Stimulated activated CD8-positive, alpha-beta memory T cell treated with anti-CD3 and anti-CD28 coated beads, Interleukin-4, amount 100 ng/mL, for 24 hours (primary cell): ENCODE data around the gene SUPT4H1.

ENCODE experiments used
- DNase-seq: peaks from one replicate; pipeline ENCODE4 v3.0.0-alpha.2; 2020; ENCODE audit warnings: low read depth

Gene SUPT4H1

DNA sequence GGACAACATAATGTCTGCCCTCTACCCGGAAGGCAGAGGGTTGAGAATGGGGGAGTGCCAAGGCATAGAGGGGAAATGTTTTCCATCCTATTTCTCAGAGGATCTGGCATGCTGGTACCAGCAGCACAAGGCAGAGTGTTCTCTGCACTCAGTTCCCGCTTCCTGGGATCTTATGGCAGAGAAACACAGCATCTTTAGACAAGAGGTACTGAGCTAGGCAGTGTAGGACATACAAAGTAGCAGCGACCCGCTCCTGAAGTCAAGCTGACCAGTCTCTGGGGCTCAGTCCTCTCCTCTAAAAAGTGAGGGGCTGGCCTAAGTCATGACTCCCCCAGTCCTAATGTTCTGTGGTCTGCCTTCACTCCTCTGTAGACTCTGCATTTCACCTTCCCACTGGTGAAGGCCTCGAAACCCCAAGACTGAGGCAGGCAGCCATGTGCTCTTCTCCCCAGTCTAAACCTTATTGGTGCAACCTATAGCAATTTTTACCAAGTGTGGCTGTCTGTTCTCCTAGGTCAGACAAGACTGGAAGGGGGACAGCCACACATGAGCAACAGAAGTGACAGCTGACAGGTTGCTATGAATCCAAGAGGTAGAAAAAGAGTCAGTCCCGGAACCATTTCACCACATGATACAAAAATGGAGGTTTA, 12.1 kb downstream of the SUPT4H1 start:
- DNase-seq: no peak

DNA sequence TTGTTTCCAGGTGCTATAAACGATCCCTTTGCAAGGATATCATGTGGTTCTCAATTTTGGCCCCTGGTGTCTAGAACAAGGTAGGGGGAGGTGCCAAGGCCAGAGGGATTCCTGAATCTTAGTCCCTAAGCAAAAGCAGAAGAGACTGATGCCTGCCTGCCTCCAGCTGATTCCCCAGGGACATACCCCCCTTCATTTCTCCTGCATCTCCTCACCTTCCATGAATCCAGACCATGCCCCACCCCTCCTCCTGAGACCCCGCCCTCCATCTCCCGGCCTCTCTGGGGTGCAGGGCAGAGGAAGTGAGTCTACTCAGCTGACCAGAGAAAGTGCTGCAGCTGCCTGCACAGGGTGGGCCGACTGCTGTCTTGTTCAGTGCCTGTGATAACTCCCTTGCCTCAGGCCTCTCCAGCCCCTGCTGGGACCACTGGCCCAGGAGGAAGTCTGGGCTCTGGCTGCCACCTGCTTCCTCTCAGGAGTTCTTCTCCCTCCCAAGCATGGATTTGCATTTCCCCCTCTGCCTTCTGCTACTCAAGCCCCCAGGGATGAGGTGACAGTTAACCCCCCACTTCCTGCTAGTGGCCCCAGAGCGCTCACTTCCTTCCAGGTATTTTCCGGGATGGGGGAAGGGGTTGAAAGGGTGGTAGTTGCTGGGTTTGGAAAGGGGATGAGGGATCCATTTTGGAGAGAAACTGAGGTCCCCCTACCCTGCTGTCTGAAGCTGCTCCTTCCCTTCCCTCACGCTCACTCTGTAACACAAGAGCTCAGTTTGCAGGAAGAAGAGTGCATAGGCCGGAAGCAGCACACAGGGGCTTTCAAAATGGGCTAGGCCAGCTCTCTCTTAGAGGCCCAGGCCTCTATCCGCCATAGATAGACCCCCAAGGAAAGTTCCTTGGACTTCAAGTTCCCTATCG, 12.9 kb downstream of the SUPT4H1 start:
- peak; percentile 67 for DNase-seq

DNA sequence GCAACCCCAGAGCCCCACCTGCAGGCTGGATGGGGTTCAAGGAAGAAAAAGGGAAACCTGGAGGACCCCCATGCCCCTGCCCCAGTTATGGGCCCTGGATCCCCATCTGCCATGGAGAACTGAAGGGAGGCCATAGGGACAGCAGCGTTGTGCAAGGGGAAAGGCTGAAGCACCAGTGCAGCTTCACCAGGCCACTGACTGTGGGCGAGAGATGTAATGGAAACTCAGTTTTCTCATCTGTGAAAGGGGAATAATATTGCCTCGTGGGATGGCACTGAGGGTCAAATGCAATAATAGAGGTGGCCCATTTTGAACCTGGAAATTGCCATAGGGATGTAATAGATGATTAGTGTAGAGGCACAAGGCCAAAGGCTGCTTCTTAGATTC, 13.6 kb downstream of the SUPT4H1 start:
- DNase-seq: no peak

DNA sequence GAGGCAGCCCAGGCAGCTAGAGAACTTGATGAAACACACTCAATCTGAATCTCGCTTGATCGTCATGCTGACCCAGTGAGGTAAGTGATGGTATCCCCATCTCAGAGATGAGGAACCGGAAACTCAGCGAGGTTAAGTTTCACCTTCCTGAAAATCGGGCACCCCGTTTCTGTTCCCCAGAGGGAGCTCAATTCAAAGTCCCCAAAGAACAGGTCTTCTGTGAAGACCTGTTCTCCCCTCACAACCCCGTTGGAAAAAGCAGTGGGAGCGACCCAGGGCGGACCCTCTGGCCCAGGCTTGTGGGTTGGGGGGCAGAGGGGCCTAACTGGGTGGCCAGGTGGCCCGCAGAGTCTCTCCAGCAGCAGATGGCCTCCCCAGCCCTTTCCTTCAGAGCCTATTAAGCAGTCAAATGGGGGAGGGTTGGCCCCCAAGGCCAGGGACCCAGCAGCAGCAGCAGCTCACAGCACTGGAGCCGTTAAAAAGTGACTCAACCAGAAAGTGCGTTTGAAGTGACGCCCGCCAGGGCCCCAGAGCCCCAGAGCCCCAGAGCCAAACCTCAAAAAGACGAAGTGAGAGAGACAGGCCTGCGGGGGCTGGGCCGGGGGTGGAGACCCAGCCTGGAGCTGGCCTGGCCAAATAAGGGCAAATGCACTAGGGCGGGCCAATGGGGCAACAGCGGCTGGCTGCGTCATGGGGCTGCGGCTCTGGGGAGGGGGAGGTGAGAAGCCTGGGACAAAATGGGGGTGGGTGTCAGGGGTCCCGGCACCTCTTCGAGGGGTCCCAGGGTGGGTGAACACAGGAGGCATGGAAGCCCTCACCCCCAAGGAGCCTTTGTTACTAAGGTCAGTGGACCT, 14.2 kb downstream of the SUPT4H1 start:
- peak; percentile 92 for DNase-seq

DNA sequence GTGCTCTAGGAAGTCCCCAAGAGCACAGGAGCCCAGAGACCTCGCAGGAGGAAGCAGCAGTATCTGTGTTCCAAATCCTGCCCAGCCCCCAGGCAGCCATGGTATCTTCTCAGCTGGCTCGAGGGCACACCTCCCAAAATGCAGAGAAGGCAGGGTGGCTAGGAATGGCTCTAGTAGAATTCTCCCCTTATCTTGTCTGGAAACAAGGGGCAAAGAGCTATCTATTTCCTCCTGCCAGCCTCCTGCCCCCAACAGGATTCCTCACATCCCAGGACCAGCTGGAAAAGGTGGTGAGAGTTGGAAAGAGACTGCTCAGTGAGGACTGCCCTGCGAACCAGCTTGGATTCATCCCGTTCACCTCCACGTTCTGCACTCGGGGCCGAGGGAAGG, 14.8 kb downstream of the SUPT4H1 start:
- peak; percentile 46 for DNase-seq

DNA sequence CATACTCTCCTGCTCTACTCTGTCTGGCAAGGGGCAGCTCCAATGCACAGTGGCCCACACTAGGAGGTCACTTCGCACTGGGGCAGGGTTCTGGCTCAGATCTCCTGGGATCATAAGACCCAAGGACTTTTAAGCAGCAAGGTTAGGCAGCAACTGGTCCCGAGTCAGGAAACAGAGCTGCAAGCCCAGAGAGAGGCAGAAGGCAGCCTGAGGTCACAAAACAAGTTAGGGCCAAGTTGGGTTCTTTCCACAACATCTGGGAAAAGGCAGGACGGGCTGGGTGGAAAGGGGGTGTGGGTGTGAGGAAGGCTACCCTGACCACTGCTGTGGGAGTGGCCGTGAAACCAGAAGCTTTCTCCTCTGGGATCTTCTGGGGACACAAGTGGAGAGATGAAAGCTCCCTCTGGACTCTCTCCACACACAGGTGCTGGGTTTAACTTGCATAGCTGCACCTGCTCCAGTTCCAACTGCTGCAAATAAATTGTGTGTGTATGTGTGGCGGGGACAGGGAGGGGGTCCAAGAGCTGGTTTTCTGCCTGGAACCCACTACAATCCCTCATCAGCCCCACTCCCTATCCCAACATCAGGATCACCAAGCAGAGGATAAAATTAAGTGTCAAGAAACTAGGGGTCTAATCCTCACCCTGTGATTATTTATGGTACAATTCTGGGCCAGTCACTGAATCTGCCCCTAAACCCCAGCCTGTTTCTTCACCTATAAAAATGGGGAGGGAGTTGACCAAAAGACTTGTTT, 15.4 kb downstream of the SUPT4H1 start:
- no peak for DNase-seq

DNA sequence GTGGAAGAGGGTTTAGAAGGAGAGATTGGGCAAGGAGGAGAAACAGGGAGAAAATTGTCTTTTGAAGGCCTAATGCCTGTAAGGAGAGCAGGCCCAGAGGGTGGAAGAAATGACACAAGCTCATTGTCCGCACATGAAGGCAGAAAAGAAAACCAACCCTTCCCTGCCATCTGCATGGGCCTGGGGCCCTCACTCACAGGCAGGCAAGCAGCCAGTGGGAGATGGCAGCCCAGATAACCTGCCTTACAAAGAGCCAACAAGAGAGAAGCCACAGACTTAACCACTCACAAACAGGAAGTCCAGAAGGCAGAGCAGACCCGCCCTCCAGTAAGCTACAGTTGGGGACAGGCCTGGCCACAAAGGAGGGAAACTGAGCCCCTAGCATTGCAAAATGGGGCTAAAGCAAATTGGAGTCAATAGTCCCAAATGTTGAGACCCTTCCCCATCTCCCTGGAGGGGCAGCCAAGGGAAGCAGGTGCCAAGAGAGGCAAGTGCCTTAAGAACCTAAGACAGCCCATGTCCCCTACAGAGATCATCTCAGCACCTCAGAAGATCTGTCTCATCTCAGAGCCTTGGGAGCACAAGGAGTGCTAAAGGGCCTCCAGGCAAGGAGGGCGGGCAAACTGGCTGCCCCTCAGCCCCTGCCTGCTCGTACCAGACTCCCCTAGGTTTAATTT, 16.1 kb downstream of the SUPT4H1 start:
- peak; percentile 49 for DNase-seq

DNA sequence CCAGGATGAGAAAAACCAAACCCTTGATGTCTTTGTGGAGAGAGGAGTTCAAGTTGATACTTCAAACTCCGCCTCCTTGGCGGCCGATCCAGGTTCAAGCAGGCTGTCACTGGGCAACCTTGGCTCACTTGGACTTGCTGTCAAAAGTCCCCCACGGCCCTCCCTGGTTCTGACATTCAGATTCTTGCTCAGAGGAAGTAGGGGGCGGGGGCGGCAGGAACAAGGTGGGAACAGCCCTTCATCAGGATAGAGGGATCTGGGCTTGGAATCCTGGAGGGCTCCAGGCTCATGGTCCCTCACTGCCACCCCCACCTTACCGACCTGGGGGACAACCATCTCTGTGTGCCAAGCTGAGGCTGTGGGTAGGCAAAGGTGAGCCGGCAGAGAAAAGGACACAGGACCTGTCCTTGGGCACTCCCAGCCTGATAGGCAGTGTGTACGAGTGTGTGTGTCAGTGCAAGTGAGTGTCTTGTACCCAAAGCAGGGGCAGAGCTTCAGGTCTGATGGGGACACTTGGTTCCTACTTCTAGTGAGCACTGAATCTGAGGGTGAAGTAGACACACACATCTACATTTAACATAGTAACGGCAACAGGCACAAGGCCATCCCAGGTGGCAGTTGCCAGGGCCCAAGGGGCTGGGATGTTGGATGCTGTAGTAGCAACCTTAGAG, 16.8 kb downstream of the SUPT4H1 start:
- no peak for DNase-seq

DNA sequence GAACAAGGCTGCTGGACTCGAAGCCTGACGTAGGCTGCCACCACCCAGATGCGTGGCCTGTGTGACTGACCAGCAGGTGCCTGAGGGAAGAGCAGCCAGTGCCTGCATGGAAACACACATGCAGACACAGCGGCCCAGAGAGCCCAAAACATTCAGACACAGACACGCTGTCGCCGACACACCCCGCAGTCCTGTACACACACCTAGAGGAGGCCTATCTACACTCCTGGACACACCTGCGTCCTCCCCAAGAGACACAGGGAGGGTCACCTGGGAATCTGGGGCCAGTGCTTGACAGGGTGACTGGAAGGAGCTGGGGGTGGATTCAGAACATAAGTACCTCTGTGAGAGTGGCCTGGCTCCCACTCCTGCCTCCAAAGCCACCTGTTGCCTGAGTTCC, 17.3 kb downstream of the SUPT4H1 start:
- DNase-seq: no peak

DNA sequence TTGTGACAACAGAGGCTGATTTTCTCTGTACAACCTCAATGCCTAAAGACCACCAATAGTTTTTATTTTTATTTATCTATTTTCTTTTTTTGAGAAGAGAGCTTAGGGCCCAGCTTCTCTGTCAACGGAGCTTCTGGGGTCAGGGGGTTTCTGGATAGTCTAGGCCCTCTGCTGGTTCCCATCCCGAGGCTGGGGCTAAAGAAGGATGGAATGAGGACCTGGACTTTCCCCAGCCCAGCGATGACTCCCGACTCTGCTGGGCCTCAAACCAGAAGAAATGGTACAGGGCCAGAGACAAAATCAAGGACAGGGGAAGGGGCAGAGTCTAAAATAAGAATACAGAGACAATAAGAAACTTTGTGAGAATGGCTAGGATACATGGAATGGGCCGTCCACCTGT, 17.7 kb downstream of the SUPT4H1 start:
- DNase-seq: no peak

DNA sequence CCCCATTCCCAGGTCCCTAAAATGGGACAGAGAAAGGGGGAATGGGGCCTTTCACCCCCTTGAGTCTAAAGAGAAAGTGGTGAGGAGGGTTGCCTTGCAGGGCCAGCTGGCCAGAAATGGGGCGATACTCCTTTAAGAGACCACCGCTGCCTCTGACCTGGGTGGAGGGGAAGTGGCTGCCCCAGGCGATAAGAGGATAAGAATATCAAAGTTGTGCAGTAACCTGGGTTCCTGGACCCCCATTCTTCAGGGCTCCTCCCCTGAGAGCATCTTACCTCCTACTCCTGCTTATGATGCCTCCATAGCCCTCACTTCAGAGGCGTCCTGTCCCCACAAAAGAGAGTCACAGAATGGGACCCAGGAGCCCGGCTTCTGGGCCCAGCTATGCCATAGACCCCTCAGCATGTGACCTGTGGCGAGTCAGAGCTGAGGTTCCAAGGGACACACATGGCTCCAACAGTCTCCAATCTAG, 18.2 kb downstream of the SUPT4H1 start:
- DNase-seq: no peak

DNA sequence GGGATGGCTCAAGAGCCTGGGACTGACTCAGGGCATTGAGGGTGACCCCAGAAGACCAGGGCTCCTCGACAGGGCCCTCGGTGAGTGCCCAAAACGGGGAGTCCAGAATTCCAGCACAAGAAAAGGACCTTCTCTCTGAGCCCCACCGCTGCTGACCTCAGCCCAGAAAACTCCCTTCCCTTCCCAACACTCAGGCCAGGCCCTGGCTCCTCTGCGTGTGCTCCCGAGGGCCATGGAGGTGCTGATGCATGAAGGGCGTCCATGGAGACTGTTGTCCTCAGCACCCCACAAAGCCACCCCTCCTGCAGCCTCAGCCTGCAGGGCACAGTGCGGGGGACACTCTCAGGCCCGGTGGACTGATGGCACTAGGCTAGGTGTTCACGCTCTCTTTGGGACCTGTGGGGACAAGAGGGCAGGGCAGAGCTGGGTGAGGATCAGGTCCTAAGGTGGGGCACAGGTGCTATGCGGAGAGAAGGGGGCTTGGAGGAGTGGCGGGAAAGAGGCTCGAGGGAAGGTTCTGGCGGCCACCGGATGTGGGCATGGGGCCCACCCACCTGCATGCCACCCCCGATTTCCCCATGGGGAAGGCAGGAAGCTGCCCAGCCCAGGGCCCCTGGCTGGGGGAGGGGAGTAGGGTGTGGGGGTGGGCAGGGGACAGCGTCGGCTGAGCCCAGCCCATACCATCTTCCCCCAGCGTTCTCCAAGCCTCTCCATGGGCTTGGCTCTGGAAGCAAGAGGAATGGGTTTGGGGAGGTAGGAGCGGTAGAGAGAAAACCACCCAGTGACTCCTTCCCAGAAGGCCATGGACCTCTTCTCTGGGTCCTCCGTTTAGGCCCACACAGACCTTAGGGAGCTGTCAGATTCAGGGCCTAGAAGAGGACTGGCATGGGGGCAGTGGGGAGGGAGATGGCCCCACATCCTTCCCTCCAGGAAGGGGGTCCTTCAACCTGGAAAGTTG, 18.9 kb downstream of the SUPT4H1 start:
- DNase-seq: peak; percentile 73

DNA sequence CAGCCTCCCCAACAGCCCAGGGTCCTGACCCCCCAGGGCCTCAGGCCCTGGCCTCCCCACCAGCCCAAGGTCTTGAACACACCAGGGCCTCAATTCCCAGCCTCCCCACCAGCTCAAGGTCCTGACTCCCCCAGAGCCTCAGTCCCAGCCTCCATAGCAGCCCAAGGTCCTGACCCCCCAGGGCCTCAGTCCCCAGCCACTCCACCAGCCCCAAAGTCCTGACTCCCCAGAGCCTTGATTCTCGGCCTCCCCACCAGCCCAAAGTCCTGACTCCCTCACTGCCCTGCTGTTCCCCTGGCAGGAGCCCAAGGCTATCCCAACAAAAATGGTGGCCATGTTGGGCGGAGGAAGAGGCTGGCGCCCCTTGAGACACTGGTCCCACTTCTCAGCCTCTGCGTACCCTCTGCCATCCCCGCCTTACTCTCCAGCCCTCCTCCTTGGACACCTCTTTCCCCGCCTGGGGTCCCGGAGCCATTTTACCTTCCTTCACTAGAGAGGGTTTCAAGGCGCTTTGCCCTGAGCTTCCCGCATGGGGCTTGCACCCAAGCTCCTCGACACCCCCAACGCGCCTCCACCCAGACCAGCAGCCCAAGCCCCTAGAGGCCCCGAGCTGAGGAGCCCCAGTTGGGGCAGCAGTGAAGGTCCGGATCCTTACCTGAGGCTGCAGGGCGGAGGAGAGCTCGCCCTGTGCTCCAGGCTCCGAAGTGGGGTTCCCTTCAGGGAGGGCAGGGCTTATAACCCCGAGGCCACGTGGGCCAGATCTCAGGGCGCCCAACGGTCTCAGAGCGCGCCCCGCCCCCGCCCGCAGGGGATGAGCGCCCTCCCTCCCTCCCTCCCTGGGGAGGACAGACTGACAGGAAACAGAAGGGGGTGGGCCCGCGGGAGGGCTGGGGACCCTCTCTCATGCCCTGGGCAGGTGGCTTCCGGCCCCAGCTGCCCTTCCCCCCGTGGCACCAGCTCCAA, 19.9 kb downstream of the SUPT4H1 start:
- peak; percentile 92 for DNase-seq

DNA sequence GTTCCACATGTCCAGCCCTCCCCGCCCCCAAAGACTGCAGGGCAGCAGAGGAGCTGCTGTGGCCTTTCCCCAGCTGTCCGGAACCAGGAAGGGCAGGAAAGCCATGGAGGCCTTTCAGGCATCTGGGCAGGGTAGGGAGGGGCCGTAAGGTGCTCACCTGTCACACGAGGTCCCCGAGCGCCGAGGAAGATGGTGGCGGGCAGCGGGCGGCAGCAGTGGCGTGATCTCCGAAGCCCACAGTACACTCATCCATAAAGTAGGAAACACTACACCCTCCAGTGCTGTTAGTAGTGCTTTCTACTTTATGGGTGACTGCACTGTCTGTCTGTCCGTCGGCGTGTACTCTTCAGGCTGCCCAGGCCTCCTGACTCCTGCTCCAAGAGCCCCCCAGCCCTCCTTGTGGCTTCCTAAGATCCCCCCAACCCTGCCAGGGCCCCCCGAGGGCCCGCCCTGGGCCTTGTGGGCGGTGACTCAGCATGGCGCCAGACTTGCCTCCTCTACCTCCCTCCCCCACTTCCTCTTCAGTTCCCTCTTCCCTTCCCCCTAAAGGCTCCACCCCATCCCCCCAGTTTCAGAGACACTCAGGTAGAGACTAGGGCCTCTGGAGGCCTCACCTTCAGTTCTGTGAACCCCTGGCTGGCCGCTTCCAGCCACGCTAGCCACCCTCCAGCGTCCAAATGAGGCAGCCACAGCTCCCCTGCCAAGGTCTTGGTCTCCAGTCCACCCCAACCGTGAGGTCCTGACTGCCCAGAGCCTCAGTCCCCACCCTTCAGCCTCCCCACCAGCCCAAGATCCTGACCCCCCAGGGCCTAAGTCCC, 20.8 kb downstream of the SUPT4H1 start:
- DNase-seq: peak; percentile 76

DNA sequence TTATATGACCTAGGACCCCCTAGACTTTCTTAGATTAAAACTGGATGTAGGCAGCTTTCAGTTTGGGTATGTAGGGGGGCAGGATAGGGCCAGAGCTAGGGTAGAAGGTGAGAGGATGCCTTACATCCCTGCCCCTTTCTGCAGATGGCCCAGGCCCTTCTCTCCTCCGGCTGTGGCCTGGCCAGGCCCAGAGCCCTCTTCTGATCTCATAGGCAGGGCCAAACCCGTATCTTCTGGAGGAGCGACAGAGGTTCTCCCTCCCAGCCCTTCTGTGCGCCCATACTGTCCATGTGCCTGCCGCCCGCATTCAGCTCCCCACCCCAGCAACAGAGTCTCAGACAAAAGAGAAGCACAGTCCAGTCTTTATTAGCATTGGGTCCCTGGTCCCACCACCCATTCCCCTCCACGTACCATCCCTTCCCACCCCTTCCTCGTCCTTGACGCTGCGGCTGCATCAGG, 21.4 kb downstream of the SUPT4H1 start:
- DNase-seq: no peak

DNA sequence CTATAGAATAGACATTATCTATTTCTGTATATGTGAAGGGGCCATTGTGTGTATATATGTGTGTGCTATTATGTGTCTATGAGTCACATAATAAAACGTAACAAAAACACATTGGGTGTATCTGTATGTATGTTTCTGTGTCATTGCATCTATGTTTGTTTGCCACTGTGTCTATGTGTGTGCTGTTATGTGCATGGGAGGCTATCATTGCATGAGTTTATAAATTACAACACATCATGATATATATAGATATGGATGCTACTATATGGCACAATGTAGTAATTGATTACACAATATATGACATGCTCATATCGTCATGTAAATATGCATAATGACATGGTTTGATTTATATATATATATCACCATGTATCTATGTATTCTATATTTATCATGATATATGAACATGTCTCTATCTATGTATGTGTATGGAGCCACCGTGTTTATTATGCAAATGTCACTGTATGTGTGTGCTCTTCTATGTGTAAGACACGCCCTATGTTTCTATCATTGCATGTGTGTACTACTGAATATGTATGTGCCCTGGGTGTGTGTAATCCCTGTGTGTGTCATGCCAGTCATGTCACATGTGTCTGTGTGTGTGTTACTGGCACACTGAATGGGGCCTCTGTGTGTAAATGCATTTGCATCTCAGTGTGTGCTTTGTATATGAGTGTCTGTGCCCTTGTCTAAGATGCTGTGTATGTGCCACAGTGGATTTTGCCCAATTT, 22.0 kb downstream of the SUPT4H1 start:
- DNase-seq: no peak
